Measurements from ENCODE around the gene CHD3. TPM values are rescaled to one million over a fixed set of nuclear protein-coding genes. Genes with fewer than 3 reads are reported as not detected.
A peak's percentile ranks its signal among the peaks of the same experiment; 100 is the strongest.

Gene CHD3
- polyA plus RNA-seq, 1 of the 3 experiments (the other 2 are of a cell fraction) = 56.2 TPM

GRCh38 chr17:7932949-7933348, 44.4 kb downstream of the CHD3 start:
- H3K27me3 ChIP-seq (ENCODE audit: insufficient read depth) = no peaks in the 10 kb centered on the region
- 0 out of 2 replicates have a peak overlapping the region, but pooled peaks have one; percentile 95 for H2AFZ ChIP-seq (ENCODE audit: low read depth)
- H3K36me3 ChIP-seq (replicated peaks in 1 of 2; ENCODE audit: control insufficient read depth in 1 of 2, insufficient read depth in 2 of 2, low read length in 1 of 2) = peaks cover 18 to 30% of the 10 kb centered on the region in 2 experiments
- no peaks in the 10 kb centered on the region for H3K9me3 ChIP-seq
- peaks cover 61% of the 10 kb centered on the region for H3K79me2 ChIP-seq (ENCODE audit: insufficient read depth)
- WGBS (ENCODE audit: low lambda C conversion rate) = 21% methylated on average over 15 of the region's 16 CpGs
- no peak for TF ChIP-seq TCF12 (IDR thresholded peaks at IDR 0.05)
- no peak for TF ChIP-seq EZH2phosphoT487 (IDR thresholded peaks at IDR 0.05; ENCODE audit: borderline replicate concordance, low read depth)
- no peak for TF ChIP-seq NFIC (IDR thresholded peaks at IDR 0.05; ENCODE audit: borderline replicate concordance)
- TF ChIP-seq CTCF (IDR thresholded peaks at IDR 0.05) = peak; percentile 33
- TF ChIP-seq RCOR1 (IDR thresholded peaks at IDR 0.05; ENCODE audit: low read length) = no peak
- peak; percentile 45; the same call in 1 of the 2 replicates for TF ChIP-seq SIN3A (IDR thresholded peaks at IDR 0.05; ENCODE audit: borderline replicate concordance, low read depth, low read length)
- peak; percentile 42 for TF ChIP-seq PBX3 (IDR thresholded peaks at IDR 0.05)
- no peak for TF ChIP-seq YY1 (IDR thresholded peaks at IDR 0.05; ENCODE audit: low read depth)
- TF ChIP-seq RFX5 (IDR thresholded peaks at IDR 0.05; ENCODE audit: low read length) = no peak
- 0 out of 2 replicates have a peak, but pooled peaks have one; percentile 16 for TF ChIP-seq SMC3 (IDR thresholded peaks at IDR 0.05; ENCODE audit: low read depth, low read length)
- no peak for TF ChIP-seq ELF1 (IDR thresholded peaks at IDR 0.05)
- H3K27ac ChIP-seq (ENCODE audit: low read depth in 2 of 2, low read length in 1 of 2) = peak overlapping the region in 1 of 2 experiments; percentile 75; a peak in 2 of 4 replicates
- ChIA-PET CTCF (interaction anchor here (0.9 to 8.2 kb wide), 14 partner anchors 12 to 189 kb away, joined by 3 to 61 read pairs (median 6); partner anchors contain the start of gene RNF227), POLR2A (interaction anchor here (0.8 to 2.7 kb wide), 3 partner anchors 11 to 57 kb away, joined by 3 to 11 read pairs (median 8); partner anchors contain the start of gene RNF227)
- peak overlapping the region; percentile 88 for H3K4me2 ChIP-seq
- H4K20me1 ChIP-seq (ENCODE audit: insufficient read depth) = 0 out of 2 replicates have a peak, but pooled peaks cover 9% of the 10 kb centered on the region
- peak overlapping the region; percentile 99 to 100 for H3K4me3 ChIP-seq (ENCODE audit: low read depth in 2 of 2, low read length in 1 of 2)
- H3K9ac ChIP-seq = peak overlapping the region; percentile 82
- DNase-seq = no peak
- H3K9me2 ChIP-seq = no peaks in the 10 kb centered on the region
- no peaks in the 10 kb centered on the region for H3F3A ChIP-seq (replicated peaks; ENCODE audit: insufficient read depth)
- H3K4me1 ChIP-seq (ENCODE audit: control insufficient read depth in 1 of 2, insufficient read depth in 2 of 2, low read depth in 1 of 2, low read length in 1 of 2) = peaks cover 21 to 38% of the 10 kb centered on the region in 2 experiments; a peak in 3 of 4 replicates

GRCh38 chr17:7935859-7936258, 47.3 kb downstream of the CHD3 start:
- CTCF ChIA-PET = interaction anchor here (1.0 to 8.2 kb wide), 4 partner anchors 54 to 144 kb away, joined by 3 to 61 read pairs (median 4); no protein-coding TSS in a partner anchor
- peaks cover 33 to 40% of the 10 kb centered on the region in 2 experiments for H3K36me3 ChIP-seq (replicated peaks in 1 of 2; ENCODE audit: control insufficient read depth in 1 of 2, insufficient read depth in 2 of 2, low read length in 1 of 2)
- POLR2A ChIA-PET = no interaction called here
- no peak for TF ChIP-seq FOXJ3 (CRISPR knock-in tag; IDR thresholded peaks at IDR 0.05)
- no peak for TF ChIP-seq PBX3 (IDR thresholded peaks at IDR 0.05)
- no peak for TF ChIP-seq TCF12 (IDR thresholded peaks at IDR 0.05)
- TF ChIP-seq SMC3 (IDR thresholded peaks at IDR 0.05; ENCODE audit: low read depth, low read length) = no peak
- TF ChIP-seq CHD2 (IDR thresholded peaks at IDR 0.05; ENCODE audit: low read length, partially characterized antibody) = no peak
- no peak for TF ChIP-seq ZBTB33 (IDR thresholded peaks at IDR 0.05; ENCODE audit: borderline replicate concordance, low read depth)
- TF ChIP-seq TAF1 (IDR thresholded peaks at IDR 0.05; ENCODE audit: borderline replicate concordance, low read depth, low read length) = no peak
- no peak for TF ChIP-seq ELF1 (IDR thresholded peaks at IDR 0.05)
- no peak for TF ChIP-seq MEF2A (IDR thresholded peaks at IDR 0.05; ENCODE audit: borderline replicate concordance, low read depth)
- TF ChIP-seq YY1 (IDR thresholded peaks at IDR 0.05; ENCODE audit: low read depth) = no peak
- no peak for TF ChIP-seq RCOR1 (IDR thresholded peaks at IDR 0.05; ENCODE audit: low read length)

More at GRCh38 chr17:7935859-7936258, 47.3 kb downstream of the CHD3 start:
- Histone ChIP-seq H3K4me1 (ENCODE audit: control insufficient read depth in 1 of 2, insufficient read depth in 2 of 2, low read depth in 1 of 2, low read length in 1 of 2) (peaks cover 12 to 20% of the 10 kb centered on the region in 2 experiments; a peak in 3 of 4 replicates), H3K4me3 (ENCODE audit: low read depth in 2 of 2, low read length in 1 of 2) (no peak overlapping the region), H3F3A (replicated peaks; ENCODE audit: insufficient read depth) (no peaks in the 10 kb centered on the region), H3K27me3 (ENCODE audit: insufficient read depth) (no peaks in the 10 kb centered on the region), H3K9me3 (no peaks in the 10 kb centered on the region), H3K79me2 (ENCODE audit: insufficient read depth) (peaks cover 59% of the 10 kb centered on the region), H4K20me1 (ENCODE audit: insufficient read depth) (0 out of 2 replicates have a peak, but pooled peaks cover 9% of the 10 kb centered on the region), H2AFZ (ENCODE audit: low read depth) (no peak overlapping the region), H3K9me2 (no peaks in the 10 kb centered on the region), H3K4me2 (no peak overlapping the region), H3K27ac (ENCODE audit: low read depth in 2 of 2, low read length in 1 of 2) (no peak overlapping the region), H3K9ac (no peak overlapping the region)
- no peak for DNase-seq

Measured in SK-N-SH (cell line).